GM21576 (cell line): ENCODE measurements around the gene AKAP17A.
"Not testable (repeated sequence)": the region's sequence is repeated elsewhere in the genome, so short reads cannot be mapped to it uniquely, and the experiment has no call there.

Experiments used
- ATAC-seq: cut with Tn5 transposase; IDR thresholded peaks from one replicate; pipeline ENCODE4 v1.9.1; 2021; ENCODE audit warnings: mild to moderate bottlenecking, moderate library complexity; ENCODE audit not compliant: unreplicated experiment

AKAP17A gene

DNA sequence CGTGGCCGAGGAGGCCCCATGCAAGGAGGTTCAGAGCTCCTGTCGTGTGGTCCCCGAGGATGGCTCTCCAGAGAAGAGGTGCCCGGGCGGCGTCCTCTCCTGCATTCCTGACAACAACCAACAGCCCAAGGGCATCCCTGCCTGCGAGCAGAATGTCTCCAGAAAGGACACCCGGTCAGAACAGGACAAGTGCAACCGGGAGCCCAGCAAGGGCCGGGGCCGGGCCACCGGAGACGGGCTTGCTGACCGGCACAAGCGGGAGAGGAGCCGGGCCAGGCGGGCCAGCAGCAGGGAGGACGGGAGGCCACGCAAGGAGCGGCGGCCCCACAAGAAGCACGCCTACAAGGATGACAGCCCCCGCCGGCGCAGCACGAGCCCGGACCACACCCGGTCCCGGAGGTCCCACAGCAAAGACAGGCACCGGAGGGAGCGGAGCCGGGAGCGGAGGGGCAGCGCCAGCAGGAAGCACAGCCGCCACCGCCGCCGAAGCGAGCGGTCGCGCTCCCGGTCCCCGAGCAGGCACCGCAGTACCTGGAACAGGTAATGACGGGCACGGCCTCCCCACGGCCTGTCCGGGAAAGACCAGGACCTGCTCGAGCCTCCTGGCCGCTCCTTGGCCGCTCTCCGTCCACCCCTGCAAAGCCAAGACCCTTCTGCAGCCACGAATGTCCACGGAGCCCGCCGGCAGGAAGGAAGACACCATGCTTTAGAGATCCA lies 9.8 kb downstream of the AKAP17A start:
- no peak for ATAC-seq

- no peak for ATAC-seq
Measured at GRCh38 chrX:1601768-1602085, 10.3 kb downstream of the AKAP17A start.

GRCh38 chrX:1602299-1602698 lies 10.9 kb downstream of the AKAP17A start:
- ATAC-seq: no peak

GRCh38 chrX:1606496-1606895 lies 15.1 kb downstream of the AKAP17A start:
- no peak for ATAC-seq

- no peak for ATAC-seq
Measured at GRCh38 chrX:1609311-1609710, 17.9 kb downstream of the AKAP17A start.

GRCh38 chrX:1609762-1610161 lies 18.4 kb downstream of the AKAP17A start:
- ATAC-seq: no peak

- ATAC-seq: no peak
Measured at GRCh38 chrX:1610166-1610565, 18.8 kb downstream of the AKAP17A start.

- no peak for ATAC-seq
Measured at GRCh38 chrX:1610736-1611135, 19.3 kb downstream of the AKAP17A start.

- no peak for ATAC-seq
Measured at GRCh38 chrX:1612641-1613286, 21.4 kb downstream of the AKAP17A start.

DNA sequence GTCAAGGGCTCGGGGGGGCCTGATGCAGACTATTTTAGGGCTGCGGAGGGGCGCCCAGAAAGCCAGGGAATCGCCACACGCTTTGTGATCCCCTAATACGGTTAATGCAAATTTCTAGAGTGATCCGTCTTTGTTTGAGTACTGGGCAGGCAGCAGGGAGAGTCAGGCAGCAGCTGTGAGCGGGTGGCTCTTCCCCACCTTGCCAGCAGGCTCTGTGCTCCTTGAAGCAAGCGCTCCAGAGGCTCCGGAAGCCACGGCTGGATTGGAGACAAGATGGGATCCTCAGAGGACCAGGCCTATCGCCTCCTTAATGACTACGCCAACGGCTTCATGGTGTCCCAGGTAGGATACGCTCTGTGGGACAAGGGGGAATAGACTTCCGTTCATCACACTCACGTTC lies 23.5 kb downstream of the AKAP17A start, which contains the start of gene ASMT:
Gene ASMT, plus strand, starts transcription at position 133 of the 400 bp plus-strand sequence. Its CDS starts 141 bp downstream, at position 274.
- no peak for ATAC-seq

DNA sequence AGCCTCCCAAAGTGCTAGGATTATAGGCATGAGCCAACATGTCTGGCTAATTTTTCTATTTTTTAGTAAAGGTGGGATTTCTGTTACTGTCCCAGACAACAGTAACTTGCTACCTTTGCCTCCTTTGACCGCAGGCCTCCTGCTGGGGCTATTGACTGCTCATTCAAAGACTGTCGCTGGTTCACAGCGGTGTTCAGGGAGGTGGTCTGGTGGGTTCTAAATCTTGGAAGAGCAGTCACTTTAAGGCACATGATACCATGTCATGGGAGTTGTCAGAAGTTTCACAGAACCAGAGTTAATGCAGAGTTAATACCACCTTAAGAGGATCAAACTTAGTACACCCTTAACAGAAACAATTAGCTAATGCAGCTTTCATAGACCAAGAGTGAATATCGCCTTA lies 27.3 kb downstream of the AKAP17A start:
- no peak for ATAC-seq

DNA sequence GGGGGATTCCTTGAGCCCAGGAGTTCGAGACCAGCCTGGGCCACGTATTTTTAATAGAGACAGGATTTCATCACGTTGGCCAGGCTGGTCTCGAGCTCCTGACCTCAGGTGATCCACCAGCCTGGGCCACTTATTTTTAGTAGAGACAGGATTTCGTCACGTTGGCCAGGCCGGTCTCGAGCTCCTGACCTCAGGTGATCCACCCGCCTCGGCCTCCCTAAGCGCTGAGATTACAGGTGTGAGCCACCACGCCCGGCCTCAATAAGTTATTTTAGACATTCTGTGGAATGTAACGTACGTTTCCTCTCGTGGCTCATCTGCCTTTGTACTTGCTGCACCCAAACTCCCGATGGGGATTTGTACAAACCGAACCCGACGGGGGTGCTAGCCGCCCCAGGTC lies 32.3 kb downstream of the AKAP17A start:
- ATAC-seq: no peak

- not testable (repeated sequence) for ATAC-seq
Measured at GRCh38 chrX:1624158-1624860, 32.9 kb downstream of the AKAP17A start.

- ATAC-seq: not testable (repeated sequence)
Measured at GRCh38 chrX:1624861-1625215, 33.4 kb downstream of the AKAP17A start.

GRCh38 chrX:1629244-1629643 lies 37.8 kb downstream of the AKAP17A start:
- ATAC-seq: no peak

DNA sequence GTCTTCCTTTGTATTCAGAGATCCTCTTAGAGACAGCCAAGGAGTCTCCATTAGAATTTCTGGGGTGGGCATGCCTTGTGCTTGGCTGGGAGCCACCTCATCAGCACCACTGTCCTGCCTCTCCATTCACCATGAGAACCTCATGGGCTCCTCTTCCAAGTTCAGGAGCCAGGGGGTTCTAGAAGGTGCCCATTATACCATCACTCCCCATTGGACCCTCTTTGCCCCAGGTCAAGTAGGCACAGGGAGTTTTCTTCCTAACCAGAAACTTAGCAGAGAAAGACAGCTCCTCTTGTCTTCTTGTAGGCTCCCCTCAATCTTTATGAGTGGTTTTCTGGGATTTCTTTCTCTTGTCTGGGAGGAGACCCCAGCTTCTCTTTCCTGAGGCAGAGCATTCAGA lies 54.6 kb downstream of the AKAP17A start:
- ATAC-seq: no peak

GRCh38 chrX:1649621-1650020 lies 58.2 kb downstream of the AKAP17A start:
- ATAC-seq: no peak
